Measurements from ENCODE around the gene SHISA5.

Gene SHISA5

GRCh38 chr3:48427630-48427962 lies 76.4 kb downstream of the SHISA5 start:
- Histone ChIP-seq H3K9me3 (ENCODE audit: low read length) (no peaks in the 10 kb centered on the region), H3K27me3 (ENCODE audit: insufficient read depth, low read length) (no peaks in the 10 kb centered on the region), H3K36me3 (ENCODE audit: insufficient read depth, low read length) (peaks cover 32% of the 10 kb centered on the region), H3K4me3 (ENCODE audit: low read length) (peak overlapping the region; percentile 51), H3K4me1 (ENCODE audit: insufficient read depth, low read length) (peaks cover 39% of the 10 kb centered on the region), H2AFZ (ENCODE audit: low read depth, low read length) (no peak overlapping the region)

DNA sequence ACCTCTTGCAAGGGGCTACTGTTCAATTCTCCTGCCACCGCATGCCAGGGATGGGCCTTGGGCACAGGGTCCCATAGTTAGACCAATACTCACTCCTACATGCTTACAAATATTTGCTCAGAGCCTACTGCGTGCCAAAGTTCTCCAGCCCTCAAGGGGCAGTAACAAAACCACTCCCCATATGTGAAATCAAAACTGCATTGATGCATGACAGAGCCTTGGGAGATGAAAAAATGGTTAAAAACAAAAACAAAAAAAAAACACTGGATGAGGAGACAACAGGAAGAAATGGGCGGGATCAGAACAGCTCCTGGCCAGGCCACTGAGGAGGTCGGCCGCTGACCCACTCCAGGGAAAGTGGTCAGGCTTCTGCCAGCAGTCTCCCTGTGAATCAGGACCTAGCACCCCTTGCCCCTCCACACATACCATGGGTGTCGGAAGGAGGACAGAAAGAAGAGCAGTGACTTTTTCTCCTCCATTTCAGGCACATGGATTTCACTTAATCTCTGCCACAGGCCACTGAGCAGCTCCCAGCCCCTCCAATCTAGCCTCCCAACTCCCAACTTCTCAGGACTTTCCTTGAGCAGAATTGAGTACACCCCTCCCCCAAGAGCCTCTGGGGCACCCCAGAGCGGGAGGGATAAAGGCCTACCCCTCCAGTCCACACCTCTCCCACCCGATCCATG lies 76.9 kb downstream of the SHISA5 start:
- no peaks in the 10 kb centered on the region for H3K27me3 ChIP-seq (ENCODE audit: insufficient read depth, low read length)
- no peak overlapping the region for H2AFZ ChIP-seq (ENCODE audit: low read depth, low read length)
- H3K9me3 ChIP-seq (ENCODE audit: low read length): no peaks in the 10 kb centered on the region
- H3K36me3 ChIP-seq (ENCODE audit: insufficient read depth, low read length): peaks cover 31% of the 10 kb centered on the region
- peaks cover 39% of the 10 kb centered on the region for H3K4me1 ChIP-seq (ENCODE audit: insufficient read depth, low read length)
- peak overlapping the region; percentile 51 for H3K4me3 ChIP-seq (ENCODE audit: low read length)

DNA sequence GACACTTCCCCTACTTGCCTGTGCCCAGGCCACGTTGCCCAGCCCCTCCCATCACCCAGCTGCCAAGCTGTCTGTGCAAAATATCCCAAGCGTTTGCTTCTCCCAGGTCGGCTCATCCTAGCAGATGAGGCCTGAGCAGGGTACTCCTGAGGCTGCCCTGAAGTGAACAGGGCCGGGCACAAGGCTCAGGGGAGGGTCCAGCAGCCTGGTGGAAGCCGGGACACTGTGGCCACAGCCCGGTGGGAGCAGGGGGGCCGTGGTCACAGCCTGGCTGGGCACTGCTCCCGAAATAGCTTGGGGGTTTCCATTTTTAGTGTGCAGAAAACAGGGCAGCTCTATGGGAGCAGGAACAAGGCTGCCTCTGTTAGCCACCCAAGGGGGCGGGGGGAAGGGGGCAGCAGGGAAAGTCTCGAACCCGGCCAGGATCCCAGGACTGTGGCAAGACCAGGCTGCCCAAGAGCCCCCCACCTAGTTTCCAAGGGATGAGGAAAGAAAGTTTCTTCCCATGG lies 77.5 kb downstream of the SHISA5 start:
- Histone ChIP-seq H3K27me3 (ENCODE audit: insufficient read depth, low read length) (no peaks in the 10 kb centered on the region), H3K4me3 (ENCODE audit: low read length) (no peak overlapping the region), H3K4me1 (ENCODE audit: insufficient read depth, low read length) (peaks cover 39% of the 10 kb centered on the region), H3K9me3 (ENCODE audit: low read length) (no peaks in the 10 kb centered on the region), H3K36me3 (ENCODE audit: insufficient read depth, low read length) (peaks cover 35% of the 10 kb centered on the region), H2AFZ (ENCODE audit: low read depth, low read length) (no peak overlapping the region)

GRCh38 chr3:48425281-48425812 lies 78.6 kb downstream of the SHISA5 start:
- peaks cover 37% of the 10 kb centered on the region for H3K4me1 ChIP-seq (ENCODE audit: insufficient read depth, low read length)
- no peaks in the 10 kb centered on the region for H3K9me3 ChIP-seq (ENCODE audit: low read length)
- H3K27me3 ChIP-seq (ENCODE audit: insufficient read depth, low read length): no peaks in the 10 kb centered on the region
- peaks cover 46% of the 10 kb centered on the region for H3K36me3 ChIP-seq (ENCODE audit: insufficient read depth, low read length)
- H3K4me3 ChIP-seq (ENCODE audit: low read length): no peak overlapping the region
- no peak overlapping the region for H2AFZ ChIP-seq (ENCODE audit: low read depth, low read length)

DNA sequence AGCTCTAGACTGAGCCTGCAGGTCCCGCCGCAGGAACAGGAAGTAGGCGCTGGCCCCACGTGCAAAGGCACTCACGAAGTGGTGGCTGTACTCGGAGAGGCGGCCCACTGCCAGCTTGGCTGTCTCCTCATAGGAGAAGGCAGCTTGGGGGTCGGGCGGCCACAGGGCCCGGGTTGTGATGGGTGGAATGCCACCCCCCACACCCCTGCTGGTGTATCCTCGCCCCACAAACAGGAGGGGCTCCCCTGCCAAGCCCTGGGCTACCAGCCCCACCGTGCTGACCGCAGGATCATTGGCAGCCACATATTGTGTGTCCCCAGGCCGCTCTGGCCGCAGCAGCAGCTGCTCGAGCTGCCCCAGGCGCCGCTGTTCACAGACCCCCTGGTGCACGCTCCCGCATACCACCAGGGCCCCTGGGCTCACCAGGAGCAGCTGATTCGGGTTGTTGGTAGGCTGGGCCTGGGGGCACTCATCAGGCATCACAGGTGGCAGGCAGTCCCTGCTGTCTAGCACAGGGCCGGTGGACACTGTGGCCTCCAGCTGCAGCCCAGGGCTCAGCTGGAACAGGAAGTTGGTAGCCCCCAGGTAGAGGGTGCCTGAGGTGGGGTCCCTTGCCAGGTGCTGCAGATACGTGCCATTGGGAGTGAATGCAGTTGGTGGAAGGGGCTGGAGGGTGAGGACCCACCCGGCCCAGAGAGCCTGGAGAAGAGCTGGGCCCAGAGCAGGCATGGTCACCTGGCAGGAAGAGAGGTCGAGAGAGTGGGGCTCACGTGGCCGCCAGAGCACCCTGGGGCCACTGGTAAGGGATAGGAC lies 79.9 kb downstream of the SHISA5 start:
- Histone ChIP-seq H3K4me1 (ENCODE audit: insufficient read depth, low read length) (peaks cover 28% of the 10 kb centered on the region), H2AFZ (ENCODE audit: low read depth, low read length) (no peak overlapping the region), H3K9me3 (ENCODE audit: low read length) (no peaks in the 10 kb centered on the region), H3K27me3 (ENCODE audit: insufficient read depth, low read length) (no peaks in the 10 kb centered on the region), H3K4me3 (ENCODE audit: low read length) (no peak overlapping the region), H3K36me3 (ENCODE audit: insufficient read depth, low read length) (peaks cover 59% of the 10 kb centered on the region)

- peaks cover 66% of the 10 kb centered on the region for H3K36me3 ChIP-seq (ENCODE audit: insufficient read depth, low read length)
- H3K27me3 ChIP-seq (ENCODE audit: insufficient read depth, low read length): no peaks in the 10 kb centered on the region
- no peak overlapping the region for H3K4me3 ChIP-seq (ENCODE audit: low read length)
- peaks cover 27% of the 10 kb centered on the region for H3K4me1 ChIP-seq (ENCODE audit: insufficient read depth, low read length)
- no peak overlapping the region for H2AFZ ChIP-seq (ENCODE audit: low read depth, low read length)
- no peaks in the 10 kb centered on the region for H3K9me3 ChIP-seq (ENCODE audit: low read length)
Observed at GRCh38 chr3:48423241-48423882, 80.6 kb downstream of the SHISA5 start.

DNA sequence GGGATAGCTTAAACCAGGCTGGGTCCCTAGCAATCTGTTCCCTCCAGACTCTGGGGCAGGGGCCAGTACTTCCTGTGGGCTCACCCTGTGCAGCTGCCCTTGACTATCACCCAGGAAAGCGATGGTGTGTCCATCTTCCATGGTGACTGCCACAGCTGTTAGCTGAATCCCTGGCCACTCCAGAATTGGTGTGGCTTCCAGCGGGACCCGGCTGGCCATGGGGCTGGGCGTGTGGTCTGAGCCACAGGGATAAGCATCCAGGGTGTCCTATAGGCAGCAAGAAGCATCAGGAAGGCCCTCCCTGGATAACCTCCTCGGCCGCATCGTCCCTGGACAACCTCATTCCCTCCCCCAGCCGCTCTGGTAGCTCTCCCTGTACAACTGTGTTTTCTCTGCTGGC lies 81.3 kb downstream of the SHISA5 start:
- H3K4me1 ChIP-seq (ENCODE audit: insufficient read depth, low read length): peaks cover 20% of the 10 kb centered on the region
- no peaks in the 10 kb centered on the region for H3K9me3 ChIP-seq (ENCODE audit: low read length)
- H3K27me3 ChIP-seq (ENCODE audit: insufficient read depth, low read length): no peaks in the 10 kb centered on the region
- no peak overlapping the region for H3K4me3 ChIP-seq (ENCODE audit: low read length)
- H2AFZ ChIP-seq (ENCODE audit: low read depth, low read length): no peak overlapping the region
- H3K36me3 ChIP-seq (ENCODE audit: insufficient read depth, low read length): peaks cover 73% of the 10 kb centered on the region

DNA sequence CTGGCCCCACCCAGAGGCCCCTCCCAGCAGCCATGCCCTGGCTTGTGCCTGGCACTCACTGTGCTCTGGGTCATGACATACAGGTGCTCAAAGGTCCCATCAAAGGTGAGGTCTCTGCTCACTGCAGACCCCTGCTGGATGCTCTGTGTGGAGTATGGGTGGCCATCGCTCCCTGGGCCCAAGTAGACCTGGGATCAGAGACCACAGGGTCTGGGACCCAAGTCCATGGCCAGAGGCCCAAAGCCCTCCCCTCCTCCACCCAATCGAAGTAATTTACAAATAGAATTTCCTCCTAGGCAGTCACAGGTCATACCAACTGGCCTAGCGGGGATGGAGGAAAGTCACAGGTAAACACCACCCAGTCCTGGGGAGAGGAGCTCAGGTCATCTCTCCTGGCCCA lies 81.7 kb downstream of the SHISA5 start:
- Histone ChIP-seq H2AFZ (ENCODE audit: low read depth, low read length) (no peak overlapping the region), H3K4me3 (ENCODE audit: low read length) (no peak overlapping the region), H3K4me1 (ENCODE audit: insufficient read depth, low read length) (peaks cover 16% of the 10 kb centered on the region), H3K9me3 (ENCODE audit: low read length) (no peaks in the 10 kb centered on the region), H3K36me3 (ENCODE audit: insufficient read depth, low read length) (peaks cover 77% of the 10 kb centered on the region), H3K27me3 (ENCODE audit: insufficient read depth, low read length) (no peaks in the 10 kb centered on the region)

- no peaks in the 10 kb centered on the region for H3K9me3 ChIP-seq (ENCODE audit: low read length)
- H3K4me1 ChIP-seq (ENCODE audit: insufficient read depth, low read length): peaks cover 2% of the 10 kb centered on the region
- H3K36me3 ChIP-seq (ENCODE audit: insufficient read depth, low read length): peaks cover 94% of the 10 kb centered on the region
Observed at GRCh38 chr3:48420561-48420960, 83.4 kb downstream of the SHISA5 start.

DNA sequence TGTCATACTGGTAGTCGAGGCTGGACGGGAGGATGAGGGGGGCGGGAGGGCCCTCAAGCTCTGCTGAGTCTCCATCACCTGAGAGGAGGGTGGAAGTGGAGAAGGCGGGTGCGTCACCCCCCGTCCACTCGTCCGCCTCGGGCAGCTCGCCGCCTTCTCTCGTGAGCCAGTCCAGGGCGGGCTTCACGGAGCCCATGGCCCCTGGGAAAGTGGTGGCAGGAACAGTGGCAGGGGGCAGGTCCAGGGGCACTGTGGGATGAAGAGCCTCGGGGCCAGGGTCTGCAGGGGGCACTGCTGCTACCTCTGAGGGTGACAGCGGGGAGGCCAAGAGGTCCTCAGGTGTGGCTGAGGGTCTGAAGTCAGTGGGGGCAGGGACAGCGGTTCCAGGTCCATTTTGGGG lies 84.4 kb downstream of the SHISA5 start:
- H2AFZ ChIP-seq (ENCODE audit: low read depth, low read length): no peak overlapping the region
- H3K4me3 ChIP-seq (ENCODE audit: low read length): no peak overlapping the region
- no peaks in the 10 kb centered on the region for H3K9me3 ChIP-seq (ENCODE audit: low read length)
- peaks cover 98% of the 10 kb centered on the region for H3K36me3 ChIP-seq (ENCODE audit: insufficient read depth, low read length)
- H3K27me3 ChIP-seq (ENCODE audit: insufficient read depth, low read length): no peaks in the 10 kb centered on the region
- no peaks in the 10 kb centered on the region for H3K4me1 ChIP-seq (ENCODE audit: insufficient read depth, low read length)

More at GRCh38 chr3:48420561-48420960, 83.4 kb downstream of the SHISA5 start:
- H3K27me3 ChIP-seq (ENCODE audit: insufficient read depth, low read length): no peaks in the 10 kb centered on the region
- H3K4me3 ChIP-seq (ENCODE audit: low read length): no peak overlapping the region
- no peak overlapping the region for H2AFZ ChIP-seq (ENCODE audit: low read depth, low read length)

- Histone ChIP-seq H3K4me1 (ENCODE audit: insufficient read depth, low read length) (no peaks in the 10 kb centered on the region), H2AFZ (ENCODE audit: low read depth, low read length) (no peak overlapping the region), H3K36me3 (ENCODE audit: insufficient read depth, low read length) (peaks cover 97% of the 10 kb centered on the region), H3K9me3 (ENCODE audit: low read length) (no peaks in the 10 kb centered on the region), H3K4me3 (ENCODE audit: low read length) (no peak overlapping the region), H3K27me3 (ENCODE audit: insufficient read depth, low read length) (no peaks in the 10 kb centered on the region)
Observed at GRCh38 chr3:48419149-48419548, 84.8 kb downstream of the SHISA5 start.

DNA sequence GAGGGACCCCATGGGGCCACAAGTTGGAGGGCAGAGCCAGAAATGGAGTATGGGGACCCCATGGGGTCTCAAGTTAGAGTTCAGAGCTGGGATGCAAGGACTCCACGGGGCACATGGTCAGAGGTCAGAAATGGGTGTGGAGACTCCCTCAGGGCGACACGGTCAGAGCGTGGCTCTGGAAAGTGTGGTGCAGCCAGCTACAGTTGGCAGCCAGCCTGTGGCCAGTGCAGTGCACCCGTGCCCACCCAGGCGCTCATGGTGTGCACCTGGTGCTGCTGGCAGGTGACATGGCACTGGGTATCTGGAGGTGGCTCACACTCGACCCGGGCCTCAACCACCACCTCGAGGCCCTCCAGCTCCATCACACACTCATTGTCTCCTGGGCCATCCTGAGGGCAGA lies 85.3 kb downstream of the SHISA5 start:
- peaks cover 97% of the 10 kb centered on the region for H3K36me3 ChIP-seq (ENCODE audit: insufficient read depth, low read length)

DNA sequence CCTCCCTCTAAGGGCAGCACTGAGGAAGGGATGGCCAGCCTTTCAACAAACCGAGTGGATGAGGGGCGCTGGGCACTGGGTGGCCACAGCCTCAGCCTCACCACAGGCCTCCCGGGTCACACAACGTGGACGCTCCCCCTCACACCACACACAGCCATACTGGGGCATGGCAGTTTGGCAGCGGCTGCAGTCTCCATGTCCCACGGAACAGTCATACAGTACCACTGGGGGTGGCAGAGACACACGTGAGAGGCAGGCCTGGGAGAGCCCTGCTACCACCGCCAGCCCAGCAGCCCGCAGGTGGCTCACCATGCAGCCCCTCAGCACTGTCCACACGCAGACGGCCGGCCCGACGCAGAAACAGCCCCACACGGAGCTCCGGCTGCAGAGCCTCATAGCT lies 85.8 kb downstream of the SHISA5 start:
- Histone ChIP-seq H3K4me1 (ENCODE audit: insufficient read depth, low read length) (no peaks in the 10 kb centered on the region), H2AFZ (ENCODE audit: low read depth, low read length) (no peak overlapping the region), H3K4me3 (ENCODE audit: low read length) (no peak overlapping the region), H3K9me3 (ENCODE audit: low read length) (no peaks in the 10 kb centered on the region), H3K36me3 (ENCODE audit: insufficient read depth, low read length) (peaks cover 97% of the 10 kb centered on the region), H3K27me3 (ENCODE audit: insufficient read depth, low read length) (no peaks in the 10 kb centered on the region)

More for the DNA sequence above, 85.3 kb downstream of the SHISA5 start:
- Histone ChIP-seq H2AFZ (ENCODE audit: low read depth, low read length) (no peak overlapping the region), H3K9me3 (ENCODE audit: low read length) (no peaks in the 10 kb centered on the region), H3K27me3 (ENCODE audit: insufficient read depth, low read length) (no peaks in the 10 kb centered on the region), H3K4me1 (ENCODE audit: insufficient read depth, low read length) (no peaks in the 10 kb centered on the region), H3K4me3 (ENCODE audit: low read length) (no peak overlapping the region)
